Measurements from ENCODE around the gene ABL1. TPM values are rescaled to one million over a fixed set of nuclear protein-coding genes. Genes with fewer than 3 reads are reported as not detected.

The ABL1 gene
- total RNA-seq, 1 donor from 2014 or later, result 31.2 TPM

DNA sequence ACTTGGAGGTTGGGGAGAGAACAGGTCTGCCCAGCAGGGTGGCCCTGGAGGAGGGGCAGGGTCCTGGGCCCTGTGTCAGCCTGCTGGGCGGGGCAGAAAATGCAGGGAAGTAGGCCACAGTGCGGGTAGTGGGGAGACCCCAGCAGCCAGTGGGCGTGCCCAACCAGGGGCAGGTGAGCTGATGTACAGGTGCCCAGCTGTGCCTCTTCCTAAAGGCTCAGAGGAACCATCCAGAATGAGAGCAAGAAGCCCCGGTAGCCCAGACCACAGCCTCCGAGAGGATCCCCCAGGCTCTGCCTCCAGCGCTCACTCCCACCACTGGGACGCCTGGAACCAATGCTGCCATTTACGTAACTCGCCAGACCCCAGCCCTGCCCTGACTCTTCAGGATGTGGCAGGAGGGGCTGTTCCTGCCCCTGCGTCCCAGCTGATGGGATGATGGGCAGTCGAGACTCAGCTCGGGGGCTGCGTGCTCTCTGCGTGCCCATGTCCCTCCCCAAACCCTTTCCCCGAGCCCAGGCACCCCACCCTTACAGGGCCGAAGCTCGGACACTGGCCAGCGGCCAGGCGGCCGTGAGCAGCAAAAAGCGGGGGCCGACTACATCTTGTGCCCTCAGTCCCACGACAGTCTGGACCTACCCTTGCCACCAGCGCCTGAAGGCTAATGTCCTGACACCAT, 79.5 kb downstream of the ABL1 start:
- no peak for DNase-seq (ENCODE audit: low read depth)
- H3K4me3 ChIP-seq (ENCODE audit: low read depth, low read length), result no peak overlapping the region
- TF ChIP-seq, protein P1, sequence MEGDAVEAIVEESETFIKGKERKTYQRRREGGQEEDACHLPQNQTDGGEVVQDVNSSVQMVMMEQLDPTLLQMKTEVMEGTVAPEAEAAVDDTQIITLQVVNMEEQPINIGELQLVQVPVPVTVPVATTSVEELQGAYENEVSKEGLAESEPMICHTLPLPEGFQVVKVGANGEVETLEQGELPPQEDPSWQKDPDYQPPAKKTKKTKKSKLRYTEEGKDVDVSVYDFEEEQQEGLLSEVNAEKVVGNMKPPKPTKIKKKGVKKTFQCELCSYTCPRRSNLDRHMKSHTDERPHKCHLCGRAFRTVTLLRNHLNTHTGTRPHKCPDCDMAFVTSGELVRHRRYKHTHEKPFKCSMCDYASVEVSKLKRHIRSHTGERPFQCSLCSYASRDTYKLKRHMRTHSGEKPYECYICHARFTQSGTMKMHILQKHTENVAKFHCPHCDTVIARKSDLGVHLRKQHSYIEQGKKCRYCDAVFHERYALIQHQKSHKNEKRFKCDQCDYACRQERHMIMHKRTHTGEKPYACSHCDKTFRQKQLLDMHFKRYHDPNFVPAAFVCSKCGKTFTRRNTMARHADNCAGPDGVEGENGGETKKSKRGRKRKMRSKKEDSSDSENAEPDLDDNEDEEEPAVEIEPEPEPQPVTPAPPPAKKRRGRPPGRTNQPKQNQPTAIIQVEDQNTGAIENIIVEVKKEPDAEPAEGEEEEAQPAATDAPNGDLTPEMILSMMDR (conservative IDR thresholded peaks at IDR 0.05; ENCODE audit: low read depth, low read length), result no peak

DNA sequence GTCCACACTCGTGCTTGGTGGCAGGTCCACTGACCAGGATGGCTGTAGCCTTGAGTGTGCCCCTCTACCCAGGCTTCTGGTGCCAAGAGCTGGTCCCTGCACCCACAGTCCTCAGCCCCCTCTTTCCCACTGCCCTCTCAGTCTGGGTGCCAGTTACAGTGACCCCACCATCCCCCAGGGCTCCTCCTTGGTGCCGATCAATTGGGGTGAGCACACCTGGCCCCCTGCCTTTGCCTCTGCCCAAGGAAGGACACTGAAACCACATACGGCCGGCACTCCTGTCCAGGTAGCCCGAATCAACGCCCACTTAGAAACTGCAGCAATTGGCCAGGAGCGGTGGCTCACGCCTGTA, 80.0 kb downstream of the ABL1 start:
- TF ChIP-seq, protein P1 (conservative IDR thresholded peaks at IDR 0.05; ENCODE audit: low read depth, low read length), result no peak
- DNase-seq (ENCODE audit: low read depth), result no peak
- no peak overlapping the region for H3K4me3 ChIP-seq (ENCODE audit: low read depth, low read length)

DNA sequence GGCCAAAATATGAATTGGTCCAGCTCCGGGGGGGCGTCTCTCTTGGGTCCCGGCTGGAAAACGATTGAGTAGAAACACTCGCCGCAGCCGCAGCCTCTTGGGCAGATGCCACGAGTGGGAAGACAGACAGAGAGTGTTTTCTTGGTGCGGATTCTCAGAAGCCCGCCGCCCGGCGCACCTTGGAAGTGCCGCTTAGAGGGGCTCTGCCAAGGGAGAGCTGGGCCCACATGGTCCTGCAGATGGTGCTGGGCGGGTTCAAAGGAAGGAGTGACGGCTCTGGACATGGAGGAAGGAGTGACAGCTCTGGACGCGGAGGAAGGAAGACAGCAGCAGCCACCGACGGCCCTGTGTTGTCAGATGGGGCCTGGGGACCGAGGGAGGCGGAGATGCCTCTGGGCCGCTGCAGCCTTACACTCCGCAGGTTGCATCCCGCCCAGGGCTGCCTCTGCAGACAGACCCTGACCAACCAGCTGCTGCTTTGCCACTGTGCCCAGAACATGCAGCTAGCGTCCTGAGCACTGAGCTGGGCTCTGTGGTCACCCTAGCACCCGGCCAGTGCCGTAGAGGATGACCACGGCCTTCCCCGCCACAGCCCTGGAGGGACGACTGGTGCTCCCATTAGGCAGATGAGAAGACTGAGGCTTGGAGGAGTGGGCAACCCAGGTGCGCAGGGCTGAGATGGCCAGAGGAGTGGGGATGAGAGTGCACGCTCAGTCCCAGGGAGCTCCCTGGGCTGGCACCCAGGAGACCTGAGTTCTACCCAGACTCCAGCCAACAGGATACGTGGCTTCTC, 82.3 kb downstream of the ABL1 start:
- DNase-seq (ENCODE audit: low read depth), result no peak
- no peak overlapping the region for H3K4me3 ChIP-seq (ENCODE audit: low read depth, low read length)
- TF ChIP-seq, protein P1 (conservative IDR thresholded peaks at IDR 0.05; ENCODE audit: low read depth, low read length), result no peak

DNA sequence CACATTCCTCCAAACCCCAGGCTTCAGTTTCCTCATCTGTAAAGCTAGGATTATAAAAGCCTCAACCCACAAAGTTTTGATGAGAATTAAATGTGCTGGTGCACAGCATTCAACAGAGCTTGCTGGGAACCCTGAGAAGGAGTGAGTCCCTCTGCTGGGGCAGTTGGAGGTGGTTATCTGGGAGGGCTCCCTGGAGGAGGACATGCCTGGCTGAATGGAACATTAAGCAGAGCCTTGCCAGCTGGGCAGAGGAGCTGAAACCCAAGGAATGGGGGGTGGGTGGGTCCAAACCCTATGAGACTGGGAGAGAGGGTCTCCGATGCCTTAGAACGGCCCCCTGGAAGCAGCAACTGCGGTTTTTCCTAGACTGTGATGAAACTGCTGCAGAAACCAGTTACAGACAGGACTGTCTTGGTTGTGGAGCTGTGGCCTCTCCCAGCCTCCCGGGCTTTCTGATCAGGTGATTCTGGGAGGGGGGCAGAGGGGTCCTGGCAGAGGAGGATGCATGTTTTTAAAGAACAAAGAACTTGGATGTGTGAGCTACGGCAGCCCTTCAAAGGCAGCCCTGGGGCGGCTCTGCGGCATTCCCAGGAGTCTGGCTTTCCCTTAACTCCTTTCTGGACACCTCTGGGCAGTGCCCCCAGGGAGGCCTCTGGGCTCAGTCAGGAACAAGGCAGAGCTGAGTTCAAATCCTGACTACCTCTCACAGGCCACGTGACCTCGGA, 83.2 kb downstream of the ABL1 start:
- TF ChIP-seq, protein P1 (conservative IDR thresholded peaks at IDR 0.05; ENCODE audit: low read depth, low read length), result no peak
- no peak for DNase-seq (ENCODE audit: low read depth)
- no peak overlapping the region for H3K4me3 ChIP-seq (ENCODE audit: low read depth, low read length)

DNA sequence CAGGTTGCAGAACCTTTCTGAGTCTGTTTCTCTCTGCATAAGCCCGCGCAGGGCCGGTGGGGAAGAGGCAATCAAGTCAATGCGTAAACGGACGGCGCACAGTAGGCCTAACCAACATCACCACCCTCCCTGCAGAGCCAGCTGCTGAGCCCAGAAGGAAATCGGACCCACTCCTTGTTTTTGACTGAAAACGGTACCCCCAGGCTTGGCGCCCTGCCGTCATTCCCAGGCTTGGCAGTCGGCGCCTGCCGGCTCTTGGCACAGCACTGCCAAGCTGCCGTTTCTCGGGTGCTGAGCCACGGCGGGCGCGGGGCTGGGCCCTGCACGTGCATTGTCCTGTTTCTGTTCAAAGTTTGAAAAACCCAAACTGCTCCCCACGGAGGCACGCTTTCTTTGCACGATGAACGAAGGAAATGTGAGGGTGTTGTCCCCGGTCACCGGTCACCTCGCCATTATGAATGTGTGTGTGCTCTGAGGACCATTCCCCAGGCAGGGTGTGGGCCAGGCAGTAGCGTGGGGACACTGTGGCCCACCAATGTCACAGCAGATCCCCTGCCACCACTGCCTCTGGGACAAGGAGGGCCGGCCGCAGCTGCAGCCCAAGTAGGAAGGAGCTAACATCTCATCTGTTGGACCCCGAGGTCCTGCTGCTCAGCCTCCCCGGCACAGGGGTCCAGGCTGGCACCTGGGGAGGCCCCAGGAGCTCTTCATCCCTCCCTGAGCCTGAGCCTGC, 83.9 kb downstream of the ABL1 start:
- TF ChIP-seq, protein P1 (conservative IDR thresholded peaks at IDR 0.05; ENCODE audit: low read depth, low read length), result no peak
- no peak overlapping the region for H3K4me3 ChIP-seq (ENCODE audit: low read depth, low read length)
- no peak for DNase-seq (ENCODE audit: low read depth)

DNA sequence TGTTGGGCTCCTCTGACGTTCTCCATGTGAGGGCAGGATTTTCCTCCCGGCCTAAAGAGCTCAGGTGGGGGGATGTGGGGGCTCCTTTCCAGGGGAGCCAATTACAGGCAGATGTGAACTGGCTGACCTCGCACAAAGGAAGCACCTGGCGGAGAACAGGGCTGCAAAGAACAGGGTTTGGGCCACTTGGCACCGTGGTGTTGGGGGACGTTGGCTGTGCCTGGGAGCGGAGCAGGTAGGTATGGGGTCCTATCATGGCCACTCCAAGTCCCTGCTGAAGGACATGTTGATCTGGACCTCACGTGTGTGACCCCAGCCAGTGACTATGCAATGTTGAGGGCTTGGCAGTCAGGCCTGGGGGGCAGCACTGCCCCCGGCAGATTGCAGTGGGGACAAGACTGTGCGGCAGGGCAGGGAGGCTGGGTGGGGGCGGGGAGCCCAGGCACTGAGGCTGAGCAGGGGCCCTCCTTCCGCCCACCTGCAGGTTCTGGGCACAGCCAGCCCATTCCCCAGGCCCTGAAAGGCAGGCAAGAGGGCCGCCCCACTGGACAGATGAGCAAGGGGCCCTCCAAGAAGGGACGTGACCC, 84.6 kb downstream of the ABL1 start:
- no peak for DNase-seq (ENCODE audit: low read depth)
- H3K4me3 ChIP-seq (ENCODE audit: low read depth, low read length), result no peak overlapping the region
- TF ChIP-seq, protein P1 (conservative IDR thresholded peaks at IDR 0.05; ENCODE audit: low read depth, low read length), result no peak
